A549 (cell line): Measurements from ENCODE around the gene NFIA. TPM values are rescaled to one million over a fixed set of nuclear protein-coding genes. Genes with fewer than 3 reads are reported as not detected.

Experiments
- ATAC-seq, 2 experiments: fragments of 200-7000 bp in 1 of 2; fragments of >200 bp in 1 of 2; cut with Nextera tagmentation in 1 of 2; cut with Tn5 transposase in 1 of 2; 3 replicates each; pipeline versions ENCODE4 v1.8.0 to v1.9.1; 2018 to 2020; ENCODE audit warnings: mild to moderate bottlenecking in 1 of 2, moderate library complexity in 1 of 2
- CTCF ChIA-PET: fragments of 300-600 bp; sonication (Branson Sonifier 250); formaldehyde crosslinking; extraction: SDS; loops from one replicate; lab custom pipeline; 2021; ENCODE audit warnings: antibody characterized with exemption, inconsistent platforms; lab: Yijun Ruan, JAX
- POLR2A ChIA-PET: fragments of 350-600 bp; formaldehyde crosslinking; extraction: SDS; loops from one replicate; lab custom pipeline; 2021; ENCODE audit warnings: antibody characterized with exemption, inconsistent platforms; lab: Yijun Ruan, JAX
- DNase-seq, 2 experiments: peaks; one replicate each; pipeline versions ENCODE4 v3.0.0 to v3.0.0-alpha.2; 2011 to 2016; ENCODE audit warnings: low read depth in 1 of 2, low spot score in 1 of 2
- FAIRE-seq: peaks from 2 replicates; lab custom pipeline; 2011; peaks lifted over from hg19 to GRCh38; lab: Jason Lieb, UNC
- H3K27ac ChIP-seq, 2 experiments: fragments of >200 bp; sonication (Bioruptor Twin); formaldehyde crosslinking; 3 replicates each; pipeline ENCODE4 v1.5.1; 2016 to 2017
- H3K4me1 ChIP-seq: fragments of >200 bp; sonication (Bioruptor Twin); formaldehyde crosslinking; 3 replicates; pipeline ENCODE4 v1.6.1; 2016
- H3K4me2 ChIP-seq: fragments of >200 bp; sonication (Bioruptor Twin); formaldehyde crosslinking; 3 replicates; pipeline ENCODE4 v1.6.1; 2016
- H3K4me3 ChIP-seq: fragments of >200 bp; sonication (Bioruptor Twin); formaldehyde crosslinking; 3 replicates; pipeline ENCODE4 v1.5.1; 2016
- H3K9me3 ChIP-seq: fragments of >200 bp; sonication (Bioruptor Twin); formaldehyde crosslinking; 3 replicates; pipeline ENCODE4 v1.6.1; 2016
- CBX2 ChIP-seq: fragments of 200-600 bp; sonication (generic); IDR thresholded peaks from 2 replicates; pipeline ENCODE4 v1.6.1; 2016; ENCODE audit warnings: low read depth, mild to moderate bottlenecking, borderline replicate concordance
- CEBPB ChIP-seq, 2 experiments: fragments of >200 bp in 1 of 2; sonication (Bioruptor Twin) in 1 of 2; formaldehyde crosslinking in 1 of 2; IDR thresholded peaks; 2 replicates each; pipeline ENCODE4 v1.6.1; 2012 to 2016
- EHF ChIP-seq: fragments of 250-450 bp; sonication (Bioruptor Pico); IDR thresholded peaks from 2 replicates; pipeline ENCODE4 v1.5.0; 2020; ENCODE audit warnings: mild to moderate bottlenecking
- EHMT2 ChIP-seq: fragments of 200-600 bp; sonication (generic); IDR thresholded peaks from 2 replicates; pipeline ENCODE4 v1.6.1; 2016; ENCODE audit warnings: antibody characterized with exemption, low read depth, mild to moderate bottlenecking, moderate library complexity
- EP300 ChIP-seq, 2 experiments: fragments of >200 bp; sonication (Bioruptor Twin); formaldehyde crosslinking; IDR thresholded peaks; 2 replicates in 1 of 2; 3 replicates in 1 of 2; pipeline ENCODE4 v1.6.1; 2016 to 2017
- FOSB ChIP-seq: fragments of 250-450 bp; sonication (Bioruptor Pico); IDR thresholded peaks from 2 replicates; pipeline ENCODE4 v1.5.0; 2020; ENCODE audit warnings: mild to moderate bottlenecking, moderate library complexity
- FOXS1 ChIP-seq: fragments of 250-450 bp; sonication (Bioruptor Pico); IDR thresholded peaks from 2 replicates; pipeline ENCODE4 v1.5.0; 2020; ENCODE audit warnings: mild to moderate bottlenecking, moderate library complexity
- HEYL ChIP-seq: fragments of 250-450 bp; sonication (Bioruptor Pico); IDR thresholded peaks from 2 replicates; pipeline ENCODE4 v1.8.0; 2021; ENCODE audit warnings: mild to moderate bottlenecking, moderate library complexity
- HOXB13 ChIP-seq: fragments of 250-450 bp; sonication (Bioruptor Pico); IDR thresholded peaks from 2 replicates; pipeline ENCODE4 v1.5.0; 2020; ENCODE audit warnings: low read depth, mild to moderate bottlenecking, moderate library complexity
- JUN ChIP-seq, 2 experiments: fragments of >200 bp; sonication (Bioruptor Twin); formaldehyde crosslinking; IDR thresholded peaks; 2 replicates in 1 of 2; 3 replicates in 1 of 2; pipeline ENCODE4 v1.6.1; 2016 to 2017
- NPAS2 ChIP-seq: fragments of 250-450 bp; sonication (Bioruptor Pico); IDR thresholded peaks from 2 replicates; pipeline ENCODE4 v1.8.0; 2022; ENCODE audit warnings: mild to moderate bottlenecking, moderate library complexity, borderline replicate concordance
- RCOR1 ChIP-seq: fragments of 150-350 bp; IDR thresholded peaks from 2 replicates; pipeline ENCODE4 v1.6.1; 2014; ENCODE audit warnings: antibody characterized with exemption, low read length, low read depth
- RFX5 ChIP-seq: fragments of 450-650 bp; IDR thresholded peaks from 2 replicates; pipeline ENCODE4 v1.7.1; 2014; ENCODE audit warnings: antibody characterized with exemption, mild to moderate bottlenecking, moderate library complexity
- TFCP2L1 ChIP-seq: fragments of 250-450 bp; sonication (Bioruptor Pico); IDR thresholded peaks from 2 replicates; pipeline ENCODE4 v1.5.0; 2021; ENCODE audit warnings: mild to moderate bottlenecking
- ZFP36 ChIP-seq: fragments of 450-650 bp; IDR thresholded peaks from 2 replicates; pipeline ENCODE4 v1.6.1; 2014; ENCODE audit warnings: borderline replicate concordance; ENCODE audit not compliant: partially characterized antibody
- ZNF302 ChIP-seq: fragments of 250-450 bp; sonication (Bioruptor Pico); IDR thresholded peaks from 2 replicates; pipeline ENCODE4 v1.9.0; 2021; ENCODE audit warnings: inconsistent platforms, mild to moderate bottlenecking, moderate library complexity
- ZSCAN20 ChIP-seq: fragments of 250-450 bp; sonication (Bioruptor Pico); IDR thresholded peaks from 2 replicates; pipeline ENCODE4 v1.8.0; 2022; ENCODE audit warnings: mild to moderate bottlenecking, moderate library complexity
- WGBS: methylation state at CpG from one replicate; pipeline ENCODE4 v1.1.6; 2017; ENCODE audit errors: missing lambda C conversion rate; 5-methylcytosine and 5-hydroxymethylcytosine counted together
- polyA plus RNA-seq, 4 experiments: library from polyadenylated mRNA; depleted of rRNA in 3 of 4; stranded (reverse); fragments of >200 nt; fragmentation: RNase III in 1 of 4; extraction: RNeasy Plus Mini Kit Qiagen cat#74134 plus additional on column Dnase treatment in 1 of 4; gene quantifications; 2 replicates in 3 of 4; 3 replicates in 1 of 4; pipeline ENCODE4 v1.2.3, GENCODE V29; 2011 to 2017
- TF ChIP-seq, protein P1 (sequence below): fragments of >200 bp; sonication (Bioruptor Twin); formaldehyde crosslinking; IDR thresholded peaks from 3 replicates; pipeline ENCODE4 v1.5.1; 2016
- TF ChIP-seq, protein P2 (sequence below): fragments of 200-600 bp; sonication (generic); IDR thresholded peaks from 2 replicates; pipeline ENCODE4 v1.6.1; 2016; ENCODE audit warnings: antibody characterized with exemption, mild to moderate bottlenecking, moderate library complexity
- TF ChIP-seq, protein P3 (sequence below): IDR thresholded peaks from 2 replicates; pipeline ENCODE4 v1.6.1; 2012
- TF ChIP-seq, protein P4 (sequence below): fragments of >200 bp; sonication (Bioruptor Twin); formaldehyde crosslinking; IDR thresholded peaks from 2 replicates; pipeline ENCODE4 v1.6.1; 2016

Gene NFIA
- polyA plus RNA-seq, 2 of the 4 experiments (the other 2 are of a cell fraction), result 6.5 to 25.8 TPM

DNA sequence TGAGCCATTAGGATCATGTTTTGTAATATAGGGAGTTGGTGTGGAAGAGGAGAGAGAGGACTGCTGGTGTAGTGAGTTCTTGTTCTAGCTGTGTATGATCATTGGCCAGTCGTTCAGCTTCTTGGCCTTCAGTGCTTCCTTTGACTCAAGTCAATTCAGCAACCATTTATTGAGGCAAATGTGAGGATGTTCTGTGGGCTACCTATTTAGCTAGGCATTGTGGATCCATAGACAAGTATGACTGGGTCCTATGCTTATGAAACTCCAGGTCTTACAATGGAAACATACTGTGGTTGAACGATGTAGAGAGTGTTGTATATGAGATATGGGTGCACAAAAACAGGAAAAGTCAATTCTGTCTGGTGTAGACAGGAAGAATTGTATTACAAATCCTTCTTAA lies 41.7 kb downstream of the NFIA start:
- CTCF ChIA-PET, result interaction anchor here (0.6 to 1.3 kb wide), 3 partner anchors 16 to 60 kb away, joined by 3 read pairs; no protein-coding TSS in a partner anchor
- POLR2A ChIA-PET, result interaction anchor here (0.6 kb wide), 1 partner anchor 34 kb away, joined by 6 read pairs; no protein-coding TSS in a partner anchor

DNA sequence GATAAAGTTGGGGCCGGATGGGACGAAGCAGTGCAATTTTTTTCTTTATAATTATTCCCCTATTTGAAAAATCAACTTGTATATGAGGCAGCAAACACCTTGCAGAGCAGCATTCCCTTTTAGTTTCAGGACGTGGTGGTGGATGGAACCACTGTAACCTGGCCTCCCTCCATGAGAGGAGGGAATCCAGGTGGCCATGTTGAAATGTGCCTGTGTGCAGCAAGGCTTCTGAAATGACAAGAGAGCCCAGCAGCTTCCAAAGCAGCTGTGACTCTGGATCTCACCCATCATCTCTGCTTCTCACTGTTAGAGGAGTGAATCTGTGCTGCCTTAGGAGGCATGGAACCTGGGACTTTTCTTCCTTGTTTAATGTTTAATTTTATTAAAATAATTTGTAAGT lies 42.3 kb downstream of the NFIA start:
- no peak overlapping the region for H3K27ac ChIP-seq
- no peak for FAIRE-seq
- H3K4me3 ChIP-seq, result no peak overlapping the region
- H3K4me2 ChIP-seq, result no peak overlapping the region
- TF ChIP-seq ZNF302 (CRISPR knock-in tag) (no peak), FOSB (CRISPR knock-in tag) (no peak), HEYL (CRISPR knock-in tag) (no peak), RFX5 (no peak), EHF (CRISPR knock-in tag) (no peak), ZSCAN20 (no peak), CBX2 (no peak)
- TF ChIP-seq, protein P1, sequence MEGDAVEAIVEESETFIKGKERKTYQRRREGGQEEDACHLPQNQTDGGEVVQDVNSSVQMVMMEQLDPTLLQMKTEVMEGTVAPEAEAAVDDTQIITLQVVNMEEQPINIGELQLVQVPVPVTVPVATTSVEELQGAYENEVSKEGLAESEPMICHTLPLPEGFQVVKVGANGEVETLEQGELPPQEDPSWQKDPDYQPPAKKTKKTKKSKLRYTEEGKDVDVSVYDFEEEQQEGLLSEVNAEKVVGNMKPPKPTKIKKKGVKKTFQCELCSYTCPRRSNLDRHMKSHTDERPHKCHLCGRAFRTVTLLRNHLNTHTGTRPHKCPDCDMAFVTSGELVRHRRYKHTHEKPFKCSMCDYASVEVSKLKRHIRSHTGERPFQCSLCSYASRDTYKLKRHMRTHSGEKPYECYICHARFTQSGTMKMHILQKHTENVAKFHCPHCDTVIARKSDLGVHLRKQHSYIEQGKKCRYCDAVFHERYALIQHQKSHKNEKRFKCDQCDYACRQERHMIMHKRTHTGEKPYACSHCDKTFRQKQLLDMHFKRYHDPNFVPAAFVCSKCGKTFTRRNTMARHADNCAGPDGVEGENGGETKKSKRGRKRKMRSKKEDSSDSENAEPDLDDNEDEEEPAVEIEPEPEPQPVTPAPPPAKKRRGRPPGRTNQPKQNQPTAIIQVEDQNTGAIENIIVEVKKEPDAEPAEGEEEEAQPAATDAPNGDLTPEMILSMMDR, result no peak
- TF ChIP-seq, protein P2, sequence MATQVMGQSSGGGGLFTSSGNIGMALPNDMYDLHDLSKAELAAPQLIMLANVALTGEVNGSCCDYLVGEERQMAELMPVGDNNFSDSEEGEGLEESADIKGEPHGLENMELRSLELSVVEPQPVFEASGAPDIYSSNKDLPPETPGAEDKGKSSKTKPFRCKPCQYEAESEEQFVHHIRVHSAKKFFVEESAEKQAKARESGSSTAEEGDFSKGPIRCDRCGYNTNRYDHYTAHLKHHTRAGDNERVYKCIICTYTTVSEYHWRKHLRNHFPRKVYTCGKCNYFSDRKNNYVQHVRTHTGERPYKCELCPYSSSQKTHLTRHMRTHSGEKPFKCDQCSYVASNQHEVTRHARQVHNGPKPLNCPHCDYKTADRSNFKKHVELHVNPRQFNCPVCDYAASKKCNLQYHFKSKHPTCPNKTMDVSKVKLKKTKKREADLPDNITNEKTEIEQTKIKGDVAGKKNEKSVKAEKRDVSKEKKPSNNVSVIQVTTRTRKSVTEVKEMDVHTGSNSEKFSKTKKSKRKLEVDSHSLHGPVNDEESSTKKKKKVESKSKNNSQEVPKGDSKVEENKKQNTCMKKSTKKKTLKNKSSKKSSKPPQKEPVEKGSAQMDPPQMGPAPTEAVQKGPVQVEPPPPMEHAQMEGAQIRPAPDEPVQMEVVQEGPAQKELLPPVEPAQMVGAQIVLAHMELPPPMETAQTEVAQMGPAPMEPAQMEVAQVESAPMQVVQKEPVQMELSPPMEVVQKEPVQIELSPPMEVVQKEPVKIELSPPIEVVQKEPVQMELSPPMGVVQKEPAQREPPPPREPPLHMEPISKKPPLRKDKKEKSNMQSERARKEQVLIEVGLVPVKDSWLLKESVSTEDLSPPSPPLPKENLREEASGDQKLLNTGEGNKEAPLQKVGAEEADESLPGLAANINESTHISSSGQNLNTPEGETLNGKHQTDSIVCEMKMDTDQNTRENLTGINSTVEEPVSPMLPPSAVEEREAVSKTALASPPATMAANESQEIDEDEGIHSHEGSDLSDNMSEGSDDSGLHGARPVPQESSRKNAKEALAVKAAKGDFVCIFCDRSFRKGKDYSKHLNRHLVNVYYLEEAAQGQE, result no peak
- TF ChIP-seq, protein P3, sequence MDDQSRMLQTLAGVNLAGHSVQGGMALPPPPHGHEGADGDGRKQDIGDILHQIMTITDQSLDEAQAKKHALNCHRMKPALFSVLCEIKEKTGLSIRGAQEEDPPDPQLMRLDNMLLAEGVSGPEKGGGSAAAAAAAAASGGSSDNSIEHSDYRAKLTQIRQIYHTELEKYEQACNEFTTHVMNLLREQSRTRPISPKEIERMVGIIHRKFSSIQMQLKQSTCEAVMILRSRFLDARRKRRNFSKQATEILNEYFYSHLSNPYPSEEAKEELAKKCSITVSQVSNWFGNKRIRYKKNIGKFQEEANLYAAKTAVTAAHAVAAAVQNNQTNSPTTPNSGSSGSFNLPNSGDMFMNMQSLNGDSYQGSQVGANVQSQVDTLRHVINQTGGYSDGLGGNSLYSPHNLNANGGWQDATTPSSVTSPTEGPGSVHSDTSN, result no peak
- POLR2A ChIA-PET, result no interaction called here
- DNase-seq, result no peak
- no peak for ATAC-seq
- H3K4me1 ChIP-seq, result peaks cover 51% of the 10 kb centered on the region
- no peaks in the 10 kb centered on the region for H3K9me3 ChIP-seq
- CTCF ChIA-PET, result interaction anchor here (1.3 kb wide), 1 partner anchor 16 kb away, joined by 3 read pairs; no protein-coding TSS in a partner anchor
- WGBS, result 82% methylated on average over 3 of the region's 3 CpGs

More for the DNA sequence above, 41.7 kb downstream of the NFIA start:
- H3K9me3 ChIP-seq, result no peaks in the 10 kb centered on the region
- 82% methylated on average over 2 of the region's 2 CpGs for WGBS
- TF ChIP-seq, protein P4, sequence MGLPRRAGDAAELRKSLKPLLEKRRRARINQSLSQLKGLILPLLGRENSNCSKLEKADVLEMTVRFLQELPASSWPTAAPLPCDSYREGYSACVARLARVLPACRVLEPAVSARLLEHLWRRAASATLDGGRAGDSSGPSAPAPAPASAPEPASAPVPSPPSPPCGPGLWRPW, result no peak
- TF ChIP-seq ZFP36, result no peak
- TF ChIP-seq CEBPB (IDR thresholded peaks at IDR 0.05), result no peak
- no peak for TF ChIP-seq HOXB13 (CRISPR knock-in tag)
- TF ChIP-seq FOXS1 (CRISPR knock-in tag), result no peak
- TF ChIP-seq, protein P2, result no peak
- TF ChIP-seq, protein P3, result no peak
- no peak for TF ChIP-seq TFCP2L1 (CRISPR knock-in tag)
- TF ChIP-seq RCOR1, result no peak
- TF ChIP-seq, protein P1, result no peak
- TF ChIP-seq EP300 (IDR thresholded peaks at IDR 0.05), result no peak
- no peak for TF ChIP-seq ZSCAN20
- TF ChIP-seq EHMT2, result no peak
- no peak for TF ChIP-seq ZNF302 (CRISPR knock-in tag)
- TF ChIP-seq CBX2, result no peak
- no peak for TF ChIP-seq NPAS2
- TF ChIP-seq JUN (IDR thresholded peaks at IDR 0.05), result no peak
- no peak for ATAC-seq
- H3K4me2 ChIP-seq, result no peak overlapping the region
- no peak for DNase-seq
- H3K27ac ChIP-seq, result no peak overlapping the region
- peaks cover 57% of the 10 kb centered on the region for H3K4me1 ChIP-seq
- H3K4me3 ChIP-seq, result no peak overlapping the region
- no peak for FAIRE-seq
